Measurements from ENCODE around the gene ZDHHC12.

Gene ZDHHC12, protein sequence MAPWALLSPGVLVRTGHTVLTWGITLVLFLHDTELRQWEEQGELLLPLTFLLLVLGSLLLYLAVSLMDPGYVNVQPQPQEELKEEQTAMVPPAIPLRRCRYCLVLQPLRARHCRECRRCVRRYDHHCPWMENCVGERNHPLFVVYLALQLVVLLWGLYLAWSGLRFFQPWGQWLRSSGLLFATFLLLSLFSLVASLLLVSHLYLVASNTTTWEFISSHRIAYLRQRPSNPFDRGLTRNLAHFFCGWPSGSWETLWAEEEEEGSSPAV

DNA sequence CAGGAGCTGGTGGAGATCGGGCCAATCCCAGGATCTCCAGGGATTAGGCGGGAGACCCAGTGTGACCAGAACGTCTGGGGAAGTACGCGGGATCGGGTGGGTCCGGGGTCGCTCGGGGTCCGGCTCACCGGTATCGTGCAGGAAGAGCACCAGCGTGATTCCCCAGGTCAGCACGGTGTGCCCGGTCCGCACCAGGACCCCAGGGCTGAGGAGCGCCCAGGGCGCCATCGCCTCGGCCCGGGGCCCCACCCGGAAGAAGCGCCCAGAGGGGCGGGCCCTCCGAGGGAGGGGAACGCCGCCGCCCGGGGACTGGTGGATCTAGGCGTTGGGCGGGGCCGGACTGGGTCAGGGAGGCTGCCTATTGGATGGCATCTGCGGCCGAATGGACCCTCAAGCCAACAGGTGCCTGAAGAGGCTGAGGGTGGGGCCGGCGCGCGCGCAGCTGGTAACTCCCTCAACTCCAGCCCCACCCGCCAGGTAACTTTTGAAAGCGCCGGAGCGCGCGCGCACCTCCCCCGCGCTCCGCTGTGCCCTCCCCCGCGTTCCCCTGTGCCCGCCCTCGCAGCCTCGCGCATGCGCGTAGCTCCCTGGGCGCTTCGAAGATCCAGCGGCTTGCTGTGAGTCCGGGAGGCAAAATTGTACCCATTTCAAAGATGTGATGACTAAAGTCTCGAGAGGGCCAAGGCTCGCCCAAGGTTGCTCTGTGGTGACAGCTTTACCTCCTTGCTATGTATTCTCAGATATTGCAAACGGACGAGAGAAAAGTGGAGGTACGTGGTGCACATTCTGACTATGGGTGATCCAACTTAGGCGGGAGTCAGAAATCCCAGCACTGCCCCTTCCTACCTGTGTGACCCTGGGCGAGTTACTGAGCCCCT, at the start of gene ZDHHC12:
Gene ZDHHC12 (minus strand): TSS at position 262 of the 878 bp plus-strand sequence. CDS start 34 bp downstream, at position 228.
- peak; percentile 70 for DNase-seq

GRCh38 chr9:128773049-128773448, 49.1 kb upstream of the ZDHHC12 start:
- no peak for DNase-seq

DNA sequence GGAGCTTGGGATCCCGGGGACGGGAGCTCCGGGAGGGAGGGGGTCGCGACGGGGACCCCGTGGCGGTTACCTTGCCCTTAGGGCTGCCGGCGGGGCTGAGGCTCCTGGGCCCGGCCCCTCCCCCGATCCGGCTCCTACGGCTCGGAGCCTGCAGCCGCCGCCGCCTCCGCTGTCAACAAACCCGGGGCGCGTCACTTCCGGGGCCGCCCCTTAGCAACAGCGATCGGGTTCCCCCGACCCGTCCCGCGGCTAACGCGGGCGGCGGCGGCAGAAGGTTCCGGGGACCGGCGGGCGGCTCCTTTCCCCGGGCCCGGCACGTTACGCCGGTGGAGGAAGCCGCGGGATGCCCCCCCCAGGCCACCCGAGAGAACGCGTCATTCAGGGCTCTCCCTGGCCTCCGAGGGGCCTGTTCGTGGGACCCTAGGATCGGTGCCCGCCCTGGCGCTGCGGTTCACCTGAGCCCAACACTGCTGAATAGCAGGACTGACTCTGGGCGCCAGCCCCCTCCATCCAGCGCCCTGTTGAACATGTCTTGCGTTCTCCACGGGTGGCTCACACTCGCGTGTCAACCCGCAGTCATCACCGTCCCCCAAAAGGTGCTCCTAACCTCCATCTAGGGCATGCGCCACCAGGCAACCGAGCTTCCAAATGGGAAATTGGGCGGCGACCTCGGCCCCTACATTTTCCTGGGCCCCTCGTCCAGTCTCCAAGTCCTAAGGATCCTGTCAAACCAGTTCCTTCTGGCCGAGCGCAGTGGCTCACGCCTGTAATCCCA, 48.0 kb upstream of the ZDHHC12 start, which contains the start of gene ZER1:
Gene ZER1 (minus strand): TSS at position 183 of the 775 bp plus-strand sequence. CDS start 16,362 bp downstream, outside the sequence.
- peak; percentile 86 for DNase-seq

DNA sequence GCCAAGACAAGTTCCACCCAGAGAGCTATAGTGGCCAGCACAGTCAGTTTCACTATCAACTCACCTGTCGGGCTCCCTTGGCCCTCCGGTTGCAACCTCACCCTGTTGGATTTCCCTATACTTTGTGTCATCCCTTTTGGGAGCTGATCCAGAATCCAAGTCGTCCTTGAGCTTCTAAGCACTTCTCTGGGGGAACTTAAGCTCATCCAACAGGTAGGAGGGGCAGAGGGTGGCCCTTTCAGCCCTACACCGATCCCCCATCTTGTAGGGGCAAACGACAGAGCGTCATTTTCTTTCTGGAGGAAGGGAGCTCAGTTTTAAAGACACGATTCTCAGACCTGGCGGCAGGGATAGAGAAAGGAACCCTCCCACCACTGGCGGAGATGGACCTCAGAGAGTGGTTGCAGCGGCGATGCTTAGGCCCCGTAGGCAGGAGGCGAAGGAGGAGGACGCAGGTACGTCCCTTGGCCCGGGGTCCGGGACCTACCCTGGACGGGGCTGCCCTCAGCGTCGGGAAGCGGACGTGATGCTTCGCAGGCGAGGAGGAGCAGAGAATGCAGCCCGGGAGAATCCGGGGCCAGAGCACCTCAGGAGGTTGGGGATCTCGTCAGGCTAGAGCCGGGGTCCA, 47.3 kb upstream of the ZDHHC12 start:
- DNase-seq: peak; percentile 6

GRCh38 chr9:128770286-128771030, 46.5 kb upstream of the ZDHHC12 start:
- DNase-seq: no peak

- no peak for DNase-seq
Measured at GRCh38 chr9:128768606-128769005, 44.7 kb upstream of the ZDHHC12 start.

DNA sequence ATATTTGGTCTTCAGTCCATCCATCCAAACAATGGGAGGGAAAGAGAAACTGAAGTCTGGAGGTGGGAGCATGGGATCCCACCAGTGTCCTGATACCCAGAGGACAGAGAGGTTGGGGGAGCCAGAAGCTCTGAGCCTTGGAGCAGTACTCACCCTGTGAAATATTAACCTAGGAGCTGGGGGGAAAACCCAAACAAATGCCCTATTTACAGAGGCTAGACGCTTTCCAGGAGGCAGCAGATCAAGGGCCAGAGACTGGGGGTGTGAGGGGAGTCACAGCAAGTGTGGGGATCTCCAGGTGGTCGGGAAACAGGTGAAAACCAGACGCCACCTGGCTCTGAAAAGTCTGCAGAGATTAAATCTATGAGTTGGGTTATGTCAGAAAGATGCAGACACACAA, 41.6 kb upstream of the ZDHHC12 start:
- DNase-seq: no peak

DNA sequence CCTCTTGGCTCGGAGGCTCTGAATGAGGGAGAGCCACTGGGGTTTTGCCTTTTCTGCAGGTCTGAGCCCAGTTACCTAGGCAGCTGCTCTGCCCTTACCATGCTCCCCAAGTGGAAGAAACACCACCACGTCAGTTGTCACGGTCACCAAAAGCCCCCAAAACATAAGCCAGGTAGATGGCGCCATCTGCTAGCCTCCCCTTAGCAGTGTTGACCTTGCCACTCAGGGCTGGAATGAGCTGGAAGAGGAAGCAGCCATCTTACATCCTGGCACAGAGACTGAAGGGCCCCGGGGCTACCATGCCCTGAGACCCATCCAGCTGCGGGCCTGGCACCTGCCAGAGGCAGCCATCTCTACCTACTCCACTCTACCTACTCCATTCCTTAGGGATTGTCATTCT, 40.4 kb upstream of the ZDHHC12 start:
- DNase-seq: no peak

DNA sequence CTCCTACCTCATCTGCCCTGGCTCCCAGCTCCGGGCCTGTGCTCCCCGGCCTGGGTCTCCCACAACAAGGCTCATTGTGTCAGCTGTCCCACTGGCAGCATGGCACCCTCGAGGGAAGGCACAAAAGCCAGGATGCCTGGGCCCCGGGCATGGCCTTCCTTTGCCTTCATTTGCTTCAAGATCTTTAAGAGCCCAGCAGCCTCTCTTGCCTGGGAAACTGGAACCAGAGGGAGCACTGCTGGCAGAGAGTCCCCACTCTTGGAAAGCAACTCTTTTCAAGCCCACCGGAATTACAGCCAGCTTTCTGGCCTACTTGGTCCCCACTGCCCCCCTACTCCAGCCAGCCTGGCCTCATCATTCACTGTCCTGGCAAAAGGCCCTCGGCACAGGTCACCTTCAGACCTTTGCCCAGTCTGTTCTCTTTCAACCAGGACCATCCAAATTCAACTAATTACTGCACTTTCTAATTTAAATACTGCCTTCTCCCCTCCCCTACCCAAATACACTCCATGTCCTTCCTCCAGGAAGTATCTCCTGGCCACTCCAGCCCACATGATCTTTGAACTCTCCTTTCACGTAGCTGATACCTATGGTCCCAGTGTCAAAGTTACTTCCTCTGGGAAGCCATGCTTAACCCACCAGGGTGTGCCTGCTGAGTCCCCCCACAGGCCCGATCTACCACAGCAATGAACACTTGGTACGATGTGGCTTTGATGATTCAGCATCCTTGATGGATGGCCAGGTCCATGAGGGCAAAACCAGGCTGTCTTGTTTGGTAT, 38.9 kb upstream of the ZDHHC12 start:
- DNase-seq: no peak

- no peak for DNase-seq
Measured at GRCh38 chr9:128757602-128758001, 33.7 kb upstream of the ZDHHC12 start.

GRCh38 chr9:128753627-128754026, 29.7 kb upstream of the ZDHHC12 start:
- no peak for DNase-seq

DNA sequence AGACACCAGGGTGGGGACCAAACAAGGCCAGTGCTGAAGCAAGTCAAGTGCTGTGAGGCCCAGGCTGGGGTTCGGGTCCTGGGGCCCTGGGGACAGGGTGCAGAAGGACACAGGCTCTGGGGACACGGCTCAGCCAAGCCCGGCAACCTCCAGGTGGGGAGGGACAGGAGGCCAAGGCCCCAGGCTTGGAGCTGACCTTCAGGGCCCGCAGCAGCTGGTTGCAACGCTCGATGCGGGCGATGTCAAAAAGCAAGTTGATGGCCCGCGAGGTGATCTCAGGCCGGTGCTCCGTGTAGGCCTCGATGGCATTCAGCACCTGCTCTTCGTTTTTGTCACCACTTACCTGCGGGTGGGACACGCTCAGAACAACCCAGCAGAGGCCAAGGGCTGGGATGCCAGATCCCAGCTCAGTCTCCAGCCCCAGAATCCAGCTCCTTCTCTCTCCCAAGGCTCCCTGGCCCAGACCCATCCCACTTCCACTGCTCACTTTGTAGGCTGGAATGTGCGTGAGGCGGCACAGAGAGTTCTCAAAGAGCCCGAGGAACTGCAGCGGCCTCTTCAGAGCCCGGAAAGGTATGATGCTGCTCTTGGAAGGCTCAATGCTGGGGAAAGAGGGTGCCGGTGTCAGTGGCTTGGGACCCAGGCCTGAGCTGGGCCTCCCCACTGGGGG, 27.1 kb upstream of the ZDHHC12 start:
- no peak for DNase-seq

DNA sequence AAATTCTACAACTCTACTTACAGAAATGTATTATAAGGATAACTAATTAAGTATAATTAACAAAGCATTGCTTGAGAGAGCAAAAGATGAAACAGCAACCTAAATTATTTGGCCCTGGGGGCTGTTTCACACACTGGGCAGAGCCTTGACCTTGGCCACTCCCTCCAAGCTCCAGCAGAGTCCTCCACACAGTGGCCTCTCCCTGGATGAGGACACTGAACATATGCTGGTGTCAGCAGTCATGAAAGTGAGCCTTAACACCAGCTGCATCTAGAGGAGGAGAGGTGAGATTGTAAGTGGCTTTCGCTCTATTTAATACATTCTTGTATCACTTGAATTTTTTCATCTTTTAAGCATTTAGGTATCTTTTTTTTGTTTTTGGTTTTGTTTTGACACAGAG, 23.3 kb upstream of the ZDHHC12 start:
- DNase-seq: no peak

- DNase-seq: no peak
Measured at GRCh38 chr9:128743421-128743820, 19.5 kb upstream of the ZDHHC12 start.

- DNase-seq: no peak
Measured at GRCh38 chr9:128742401-128742800, 18.5 kb upstream of the ZDHHC12 start.

DNA sequence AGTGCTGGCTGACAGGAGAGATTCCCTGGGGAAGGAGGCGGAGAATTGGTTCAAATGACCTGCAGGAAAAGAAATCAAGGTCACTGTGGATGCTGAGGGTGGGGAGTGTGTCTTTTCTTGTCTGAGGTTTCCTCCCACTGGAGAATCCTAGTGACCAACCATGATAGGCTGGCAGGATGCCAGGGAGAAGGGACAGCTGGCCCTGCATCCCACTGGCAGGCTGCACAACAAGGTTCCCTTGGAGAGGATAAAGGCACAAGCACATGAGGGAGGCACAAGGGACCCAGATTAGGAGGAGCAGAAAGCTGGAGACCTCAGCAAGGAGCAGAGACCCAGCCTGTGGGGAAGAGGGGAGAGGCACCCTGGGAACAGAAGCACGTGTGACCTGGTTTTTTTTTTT, 11.4 kb upstream of the ZDHHC12 start:
- no peak for DNase-seq

GRCh38 chr9:128733256-128733655, 9.3 kb upstream of the ZDHHC12 start:
- peak; percentile 89 for DNase-seq

DNA sequence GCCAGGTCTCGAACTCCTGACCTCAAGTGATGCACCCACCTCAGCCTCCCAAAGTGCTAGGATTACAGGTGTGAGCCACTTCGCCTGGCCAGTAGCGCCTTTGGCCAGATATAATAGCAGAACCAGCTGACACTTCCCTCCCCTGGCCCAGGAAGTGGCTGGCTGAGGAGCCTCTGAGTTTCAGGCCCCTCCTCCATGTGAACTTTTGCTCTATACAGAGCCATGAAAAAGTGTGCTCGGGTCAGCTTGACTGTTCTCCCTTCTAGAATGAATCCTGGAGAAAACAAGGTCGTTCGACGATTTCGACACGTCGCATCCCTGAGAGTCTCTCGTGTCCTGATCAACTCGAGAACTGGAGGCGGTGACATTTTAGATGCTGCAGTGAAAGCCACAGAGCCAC, 8.6 kb upstream of the ZDHHC12 start:
- no peak for DNase-seq

- DNase-seq: no peak
Measured at GRCh38 chr9:128731691-128732090, 7.8 kb upstream of the ZDHHC12 start.

DNA sequence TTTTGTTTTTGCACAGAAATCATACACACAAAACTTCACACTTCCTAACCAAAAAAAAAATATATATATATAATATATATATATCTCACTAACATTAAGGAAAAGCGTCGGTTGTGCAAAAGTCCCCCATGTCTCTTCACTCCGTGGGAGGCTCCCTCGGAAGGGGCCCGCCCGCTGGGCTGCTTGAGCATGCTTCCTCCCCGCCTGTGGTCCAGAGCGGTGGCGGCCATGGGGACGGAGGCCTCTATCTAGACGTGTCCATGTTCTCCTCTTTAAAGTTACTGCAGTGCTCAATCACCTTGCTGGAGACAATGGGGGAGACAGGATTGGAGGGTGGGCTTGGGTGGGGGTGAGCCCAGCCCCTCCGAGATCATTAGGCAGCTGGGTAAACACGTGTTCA, 7.2 kb upstream of the ZDHHC12 start:
- DNase-seq: no peak

Measured in HCEC 1CT (cell line).